Stimulated activated CD8-positive, alpha-beta memory T cell treated with anti-CD3 and anti-CD28 coated beads, Interleukin-15, amount 100 ng/mL, for 24 hours (primary cell): Measurements from ENCODE around the gene SIAH1.
"Not testable (repeated sequence)": the region's sequence is repeated elsewhere in the genome, so short reads cannot be mapped to it uniquely, and the experiment has no call there.

Experiments
- DNase-seq: peaks from one replicate; pipeline ENCODE4 v3.0.0-alpha.2; 2020; ENCODE audit warnings: low read depth

Gene SIAH1

GRCh38 chr16:48366165-48367093 lies 18.8 kb downstream of the SIAH1 start:
- no peak for DNase-seq

GRCh38 chr16:48365601-48366164 lies 19.5 kb downstream of the SIAH1 start:
- peak; percentile 61 for DNase-seq

GRCh38 chr16:48365025-48365600 lies 20.1 kb downstream of the SIAH1 start:
- no peak for DNase-seq

- no peak for DNase-seq
Observed at GRCh38 chr16:48361540-48362144, 23.6 kb downstream of the SIAH1 start.

GRCh38 chr16:48361012-48361411 lies 24.2 kb downstream of the SIAH1 start:
- DNase-seq: no peak

- DNase-seq: no peak
Observed at GRCh38 chr16:48359983-48360382, 25.2 kb downstream of the SIAH1 start.

- no peak for DNase-seq
Observed at GRCh38 chr16:48358419-48358818, 26.8 kb downstream of the SIAH1 start.

- no peak for DNase-seq
Observed at GRCh38 chr16:48356633-48357376, 28.4 kb downstream of the SIAH1 start.

- DNase-seq: no peak
Observed at GRCh38 chr16:48354877-48355855, 30.0 kb downstream of the SIAH1 start.

- DNase-seq: not testable (repeated sequence)
Observed at GRCh38 chr16:48354385-48354784, 30.8 kb downstream of the SIAH1 start.

GRCh38 chr16:48353565-48354163 lies 31.5 kb downstream of the SIAH1 start:
- DNase-seq: peak; percentile 10

GRCh38 chr16:48352648-48353390 lies 32.4 kb downstream of the SIAH1 start:
- DNase-seq: no peak

- no peak for DNase-seq
Observed at GRCh38 chr16:48350736-48351135, 34.5 kb downstream of the SIAH1 start.

GRCh38 chr16:48347980-48348379 lies 37.2 kb downstream of the SIAH1 start:
- DNase-seq: no peak

GRCh38 chr16:48347191-48347865 lies 37.9 kb downstream of the SIAH1 start:
- DNase-seq: no peak

- DNase-seq: no peak
Observed at GRCh38 chr16:48342591-48342990, 42.6 kb downstream of the SIAH1 start.

- DNase-seq: no peak
Observed at GRCh38 chr16:48340054-48340453, 45.2 kb downstream of the SIAH1 start.

GRCh38 chr16:48335961-48336360 lies 49.3 kb downstream of the SIAH1 start:
- DNase-seq: no peak

GRCh38 chr16:48334325-48334724 lies 50.9 kb downstream of the SIAH1 start:
- no peak for DNase-seq
